Muscle layer of duodenum (tissue), 2 donors: Measurements from ENCODE around the gene FBN2.
"Not testable (repeated sequence)": the region's sequence is repeated elsewhere in the genome, so short reads cannot be mapped to it uniquely, and the experiment has no call there.

Experiments used
- H3K27ac ChIP-seq: one replicate; pipeline ENCODE4 v1.7.0; 2013; ENCODE audit warnings: mild to moderate bottlenecking, low read length
- H3K27me3 ChIP-seq: one replicate; pipeline ENCODE4 v1.7.0; 2013; ENCODE audit warnings: low read depth, mild to moderate bottlenecking, control low read depth, low read length
- H3K36me3 ChIP-seq, 2 donors: one replicate each; pipeline ENCODE4 v1.7.0; 2013; ENCODE audit warnings: low read length in 2 of 2, control low read depth in 1 of 2, mild to moderate bottlenecking in 1 of 2; ENCODE audit not compliant: insufficient read depth in 2 of 2, control insufficient read depth in 1 of 2
- H3K4me1 ChIP-seq, 2 donors: one replicate each; pipeline ENCODE4 v1.7.0; 2013; ENCODE audit warnings: low read length in 2 of 2, mild to moderate bottlenecking in 2 of 2, control low read depth in 1 of 2, moderate library complexity in 1 of 2; ENCODE audit not compliant: insufficient read depth in 2 of 2, control insufficient read depth in 1 of 2
- H3K4me3 ChIP-seq, 2 donors: one replicate each; pipeline ENCODE4 v1.7.0; 2013; ENCODE audit warnings: low read length in 2 of 2, low read depth in 1 of 2, mild to moderate bottlenecking in 1 of 2
- H3K9me3 ChIP-seq, 2 donors: one replicate each; pipeline ENCODE4 v1.7.0; 2013; ENCODE audit warnings: low read length in 2 of 2, control low read depth in 1 of 2, mild to moderate bottlenecking in 1 of 2; ENCODE audit not compliant: control insufficient read depth in 1 of 2
- donor health status: healthy.

FBN2 gene

DNA sequence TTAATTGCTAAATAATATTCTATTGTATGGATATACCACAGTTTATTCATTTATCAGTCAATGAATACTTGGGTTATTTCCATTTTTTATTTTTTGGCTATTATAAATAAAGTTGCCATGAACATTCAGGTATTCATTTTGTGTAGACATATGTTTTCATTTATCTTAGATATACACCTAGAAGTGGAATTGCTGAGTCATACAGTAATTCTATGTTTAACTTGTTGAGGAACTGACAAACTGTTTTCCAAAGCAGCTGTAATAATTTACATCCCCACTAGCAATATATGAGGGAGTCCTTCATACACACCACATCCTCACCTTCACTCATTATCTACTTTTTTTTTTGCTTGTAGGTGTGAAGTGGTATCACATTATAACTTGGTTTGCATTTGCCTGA lies 123.6 kb downstream of the FBN2 start:
- H3K36me3 ChIP-seq, result no peaks in the 10 kb centered on the region
- no peaks in the 10 kb centered on the region for H3K4me1 ChIP-seq
- H3K9me3 ChIP-seq, result no peaks in the 10 kb centered on the region
- H3K4me3 ChIP-seq, result no peak overlapping the region
- no peaks in the 10 kb centered on the region for H3K27me3 ChIP-seq
- no peak overlapping the region for H3K27ac ChIP-seq

GRCh38 chr5:128413356-128413755 lies 124.7 kb downstream of the FBN2 start:
- H3K27ac ChIP-seq, result no peak overlapping the region
- H3K4me1 ChIP-seq, result no peaks in the 10 kb centered on the region
- H3K4me3 ChIP-seq, result no peak overlapping the region
- H3K9me3 ChIP-seq, result no peaks in the 10 kb centered on the region
- H3K36me3 ChIP-seq, result no peaks in the 10 kb centered on the region
- H3K27me3 ChIP-seq, result no peaks in the 10 kb centered on the region

- Histone ChIP-seq H3K36me3 (no peaks in the 10 kb centered on the region), H3K4me1 (no peaks in the 10 kb centered on the region), H3K4me3 (no peak overlapping the region), H3K27me3 (no peaks in the 10 kb centered on the region), H3K27ac (no peak overlapping the region), H3K9me3 (no peaks in the 10 kb centered on the region)
Measured at GRCh38 chr5:128412145-128412930, 125.7 kb downstream of the FBN2 start.

GRCh38 chr5:128409166-128409800 lies 128.8 kb downstream of the FBN2 start:
- H3K4me1 ChIP-seq, result no peaks in the 10 kb centered on the region
- no peak overlapping the region for H3K4me3 ChIP-seq
- H3K27ac ChIP-seq, result no peak overlapping the region
- no peaks in the 10 kb centered on the region for H3K27me3 ChIP-seq
- no peaks in the 10 kb centered on the region for H3K36me3 ChIP-seq
- no peaks in the 10 kb centered on the region for H3K9me3 ChIP-seq

DNA sequence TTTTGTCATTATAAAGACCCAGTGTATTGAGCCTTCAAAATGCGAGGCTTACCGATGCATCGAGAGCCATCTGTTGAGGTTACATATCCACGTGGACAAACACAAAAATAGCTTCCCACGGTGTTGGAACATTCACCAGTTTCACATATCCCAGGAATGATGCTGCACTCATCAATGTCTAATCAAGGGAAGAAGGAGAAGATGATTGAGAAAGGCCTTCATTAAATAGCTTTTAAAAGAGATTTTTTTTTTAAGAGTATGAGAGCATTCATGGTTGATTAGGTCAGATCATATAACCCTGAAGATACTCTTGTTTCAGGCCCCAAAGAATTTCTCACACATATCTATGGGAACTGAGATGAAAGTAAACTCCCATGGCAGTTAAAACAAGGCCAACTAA lies 129.4 kb downstream of the FBN2 start:
- Histone ChIP-seq H3K36me3 (no peaks in the 10 kb centered on the region), H3K27me3 (no peaks in the 10 kb centered on the region), H3K4me3 (no peak overlapping the region), H3K27ac (no peak overlapping the region), H3K4me1 (no peaks in the 10 kb centered on the region), H3K9me3 (no peaks in the 10 kb centered on the region)

- Histone ChIP-seq H3K9me3 (no peaks in the 10 kb centered on the region), H3K4me1 (no peaks in the 10 kb centered on the region), H3K4me3 (no peak overlapping the region), H3K27me3 (no peaks in the 10 kb centered on the region), H3K27ac (no peak overlapping the region), H3K36me3 (no peaks in the 10 kb centered on the region)
Measured at GRCh38 chr5:128407944-128408343, 130.1 kb downstream of the FBN2 start.

DNA sequence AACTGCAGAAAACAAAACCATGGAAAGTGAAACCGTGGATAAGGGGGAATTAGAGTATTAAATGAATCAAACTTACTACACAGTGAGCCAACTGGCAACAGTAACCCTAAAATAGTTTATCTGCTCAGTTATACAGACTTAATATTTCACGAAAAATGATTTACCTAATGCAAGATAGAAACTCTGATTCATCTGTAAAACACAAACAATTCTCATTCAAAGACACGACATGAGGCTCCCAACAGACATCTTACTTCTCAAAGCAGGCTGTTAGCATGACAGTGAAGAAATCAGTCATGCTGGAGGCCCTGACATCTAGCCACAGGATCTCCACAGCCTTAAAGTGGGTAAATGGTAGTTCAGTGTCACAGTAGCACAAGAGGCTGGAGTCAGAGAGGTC lies 131.2 kb downstream of the FBN2 start:
- Histone ChIP-seq H3K27ac (no peak overlapping the region), H3K9me3 (no peaks in the 10 kb centered on the region), H3K4me3 (no peak overlapping the region), H3K36me3 (no peaks in the 10 kb centered on the region), H3K4me1 (peaks cover 0 to 4% of the 10 kb centered on the region in 2 donors), H3K27me3 (no peaks in the 10 kb centered on the region)

DNA sequence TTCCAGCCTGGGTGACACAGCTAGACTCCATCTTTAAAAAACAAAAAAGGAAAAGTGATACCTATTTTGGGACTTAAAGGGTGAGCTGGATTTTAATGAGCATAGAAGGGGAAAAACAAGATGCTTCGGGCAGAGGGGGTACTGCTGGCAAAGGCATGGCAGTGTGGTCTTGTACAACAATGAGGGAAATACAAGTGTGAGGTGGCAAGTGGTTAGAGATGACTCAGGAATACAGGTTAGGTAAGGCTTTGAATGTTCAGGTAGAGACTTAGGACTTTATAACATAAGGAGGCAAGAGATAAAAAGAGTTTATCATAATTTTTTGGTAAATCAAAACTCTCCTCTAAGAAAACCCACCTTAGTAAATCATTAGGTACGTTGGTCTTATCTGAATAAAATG lies 132.9 kb downstream of the FBN2 start:
- no peaks in the 10 kb centered on the region for H3K36me3 ChIP-seq
- no peaks in the 10 kb centered on the region for H3K9me3 ChIP-seq
- no peaks in the 10 kb centered on the region for H3K27me3 ChIP-seq
- no peak overlapping the region for H3K4me3 ChIP-seq
- peaks cover 0 to 4% of the 10 kb centered on the region in 2 donors for H3K4me1 ChIP-seq
- H3K27ac ChIP-seq, result no peak overlapping the region

- Histone ChIP-seq H3K9me3 (no peaks in the 10 kb centered on the region), H3K36me3 (no peaks in the 10 kb centered on the region), H3K27me3 (no peaks in the 10 kb centered on the region), H3K4me1 (peaks cover 0 to 4% of the 10 kb centered on the region in 2 donors), H3K4me3 (no peak overlapping the region), H3K27ac (no peak overlapping the region)
Measured at GRCh38 chr5:128403333-128403732, 134.7 kb downstream of the FBN2 start.

DNA sequence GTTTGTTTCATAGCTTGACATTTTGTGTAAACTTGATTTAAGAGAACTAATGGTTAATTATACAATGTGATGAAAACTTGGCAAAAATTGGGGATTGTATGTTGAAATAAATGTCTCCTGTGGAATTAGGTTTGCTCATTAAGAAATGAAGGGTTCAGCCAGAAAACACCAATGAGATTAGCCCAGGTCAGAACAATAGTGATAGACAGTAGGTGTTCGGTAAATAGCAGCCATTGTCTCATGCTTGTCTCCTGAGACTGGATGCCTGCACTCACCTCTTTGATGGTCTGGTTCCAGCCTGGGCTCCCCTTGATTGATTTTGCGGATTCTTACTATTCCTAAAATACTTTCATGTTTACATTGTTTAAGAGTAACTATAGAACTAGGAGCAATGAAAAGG lies 135.5 kb downstream of the FBN2 start:
- no peak overlapping the region for H3K27ac ChIP-seq
- no peak overlapping the region for H3K4me3 ChIP-seq
- no peaks in the 10 kb centered on the region for H3K9me3 ChIP-seq
- H3K4me1 ChIP-seq, result peaks cover 0 to 4% of the 10 kb centered on the region in 2 donors
- no peaks in the 10 kb centered on the region for H3K36me3 ChIP-seq
- no peaks in the 10 kb centered on the region for H3K27me3 ChIP-seq

DNA sequence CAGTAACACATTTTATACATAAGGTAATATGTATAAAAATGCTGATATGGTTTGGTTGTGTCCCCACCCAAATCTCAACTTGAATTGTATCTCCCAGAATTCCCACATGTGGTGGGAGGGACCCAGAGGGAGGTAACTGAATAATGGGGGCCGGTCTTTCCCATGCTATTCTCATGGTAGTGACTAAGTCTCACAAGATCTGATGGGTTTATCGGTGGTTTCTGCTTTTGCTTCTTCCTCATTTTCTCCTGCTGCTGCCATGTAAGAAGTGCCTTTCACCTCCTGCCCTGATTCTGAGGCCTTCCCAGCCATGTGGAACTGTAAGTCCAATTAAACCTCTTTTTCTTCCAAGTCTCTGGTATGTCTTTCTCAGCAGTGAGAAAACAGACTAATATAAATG lies 137.3 kb downstream of the FBN2 start:
- H3K36me3 ChIP-seq, H3K27me3 ChIP-seq, H3K27ac ChIP-seq, H3K9me3 ChIP-seq, H3K4me3 ChIP-seq, H3K4me1 ChIP-seq: not testable (repeated sequence)

- Histone ChIP-seq H3K9me3 (no peaks in the 10 kb centered on the region), H3K27ac (no peak overlapping the region), H3K4me3 (no peak overlapping the region), H3K27me3 (no peaks in the 10 kb centered on the region), H3K36me3 (no peaks in the 10 kb centered on the region), H3K4me1 (peaks cover 0 to 4% of the 10 kb centered on the region in 2 donors)
Measured at GRCh38 chr5:128399111-128399510, 138.9 kb downstream of the FBN2 start.
